ENCODE measurements around the gene SLC52A3. TPM values are rescaled to one million over a fixed set of nuclear protein-coding genes. Genes with fewer than 3 reads are reported as not detected.

SLC52A3 gene
- total and polyA plus RNA-seq, 2 donors (not counting 3 experiments of a cell fraction or from before 2014, with no cell fraction given): not detected

- Histone ChIP-seq H3K9ac (replicated peaks; ENCODE audit: extremely low read depth, insufficient read depth, low read length) (no peak overlapping the region), H3K36me3 (ENCODE audit: control insufficient read depth in 2 of 2, extremely low read depth in 1 of 2, insufficient read depth in 2 of 2, low read length in 2 of 2) (no peaks in the 10 kb centered on the region), H3K79me2 (ENCODE audit: control insufficient read depth, insufficient read depth, low read length) (no peaks in the 10 kb centered on the region), H3K9me1 (replicated peaks; ENCODE audit: control insufficient read depth, extremely low read depth, insufficient read depth, low read length) (no peaks in the 10 kb centered on the region), H3K9me3 (replicated peaks; ENCODE audit: control insufficient read depth, insufficient read depth, low read length) (no peaks in the 10 kb centered on the region), H3K4me3 (replicated peaks in 1 of 3; ENCODE audit: insufficient read depth in 1 of 3, low read depth in 1 of 3, low read length in 3 of 3) (no peak overlapping the region), H3K27me3 (ENCODE audit: control insufficient read depth in 2 of 2, insufficient read depth in 2 of 2, low read length in 2 of 2) (peaks cover 22 to 28% of the 10 kb centered on the region in 2 experiments), H3K27ac (ENCODE audit: insufficient read depth, low read depth, low read length) (no peak overlapping the region), H4K20me1 (replicated peaks; ENCODE audit: control insufficient read depth, extremely low read depth, insufficient read depth, low read length) (no peaks in the 10 kb centered on the region), H3K4me2 (ENCODE audit: insufficient read depth, low read length) (no peak overlapping the region), H3K4me1 (ENCODE audit: control insufficient read depth, extremely low read depth, insufficient read depth, low read length) (no peaks in the 10 kb centered on the region), H2AFZ (ENCODE audit: low read depth, low read length) (no peak overlapping the region)
- no peak for DNase-seq (ENCODE audit: low read depth, low spot score)
- TF ChIP-seq MYC (IDR thresholded peaks at IDR 0.05; ENCODE audit: low read depth, low read length) (no peak), JUN (IDR thresholded peaks at IDR 0.05; ENCODE audit: borderline replicate concordance, insufficient read depth, insufficient read length, low read depth) (no peak)
- TF ChIP-seq, protein P1, sequence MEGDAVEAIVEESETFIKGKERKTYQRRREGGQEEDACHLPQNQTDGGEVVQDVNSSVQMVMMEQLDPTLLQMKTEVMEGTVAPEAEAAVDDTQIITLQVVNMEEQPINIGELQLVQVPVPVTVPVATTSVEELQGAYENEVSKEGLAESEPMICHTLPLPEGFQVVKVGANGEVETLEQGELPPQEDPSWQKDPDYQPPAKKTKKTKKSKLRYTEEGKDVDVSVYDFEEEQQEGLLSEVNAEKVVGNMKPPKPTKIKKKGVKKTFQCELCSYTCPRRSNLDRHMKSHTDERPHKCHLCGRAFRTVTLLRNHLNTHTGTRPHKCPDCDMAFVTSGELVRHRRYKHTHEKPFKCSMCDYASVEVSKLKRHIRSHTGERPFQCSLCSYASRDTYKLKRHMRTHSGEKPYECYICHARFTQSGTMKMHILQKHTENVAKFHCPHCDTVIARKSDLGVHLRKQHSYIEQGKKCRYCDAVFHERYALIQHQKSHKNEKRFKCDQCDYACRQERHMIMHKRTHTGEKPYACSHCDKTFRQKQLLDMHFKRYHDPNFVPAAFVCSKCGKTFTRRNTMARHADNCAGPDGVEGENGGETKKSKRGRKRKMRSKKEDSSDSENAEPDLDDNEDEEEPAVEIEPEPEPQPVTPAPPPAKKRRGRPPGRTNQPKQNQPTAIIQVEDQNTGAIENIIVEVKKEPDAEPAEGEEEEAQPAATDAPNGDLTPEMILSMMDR (IDR thresholded peaks at IDR 0.05; ENCODE audit: extremely low read depth in 1 of 2, insufficient read depth in 1 of 2, low read depth in 1 of 2, low read length in 2 of 2): no peak
- POLR2A ChIA-PET: no interaction called here
- intact Hi-C loops (cut with micrococcal nuclease) (no loop called here), dilution Hi-C loops (cut with MboI; ENCODE audit: extremely low pct_ligation_motif_present, low sequenced_read_pairs) (no loop called here)
- no TSS peak for BruUV-seq (replicated peaks)
- no peak for FAIRE-seq
- CTCF ChIA-PET: interaction anchor here (0.8 kb wide), 1 partner anchor 27 kb away, joined by 3 read pairs; no protein-coding TSS in a partner anchor
Observed at GRCh38 chr20:711576-711975, 56.7 kb downstream of the SLC52A3 start.

GRCh38 chr20:710780-711450 is 57.4 kb downstream of the SLC52A3 start:
- Histone ChIP-seq H3K4me1 (ENCODE audit: control insufficient read depth, extremely low read depth, insufficient read depth, low read length) (no peaks in the 10 kb centered on the region), H3K4me3 (replicated peaks in 1 of 3; ENCODE audit: insufficient read depth in 1 of 3, low read depth in 1 of 3, low read length in 3 of 3) (no peak overlapping the region), H3K79me2 (ENCODE audit: control insufficient read depth, insufficient read depth, low read length) (no peaks in the 10 kb centered on the region), H3K9me1 (replicated peaks; ENCODE audit: control insufficient read depth, extremely low read depth, insufficient read depth, low read length) (no peaks in the 10 kb centered on the region), H3K9me3 (replicated peaks; ENCODE audit: control insufficient read depth, insufficient read depth, low read length) (no peaks in the 10 kb centered on the region), H4K20me1 (replicated peaks; ENCODE audit: control insufficient read depth, extremely low read depth, insufficient read depth, low read length) (no peaks in the 10 kb centered on the region), H2AFZ (ENCODE audit: low read depth, low read length) (no peak overlapping the region), H3K9ac (replicated peaks; ENCODE audit: extremely low read depth, insufficient read depth, low read length) (no peak overlapping the region), H3K27me3 (ENCODE audit: control insufficient read depth in 2 of 2, insufficient read depth in 2 of 2, low read length in 2 of 2) (peaks cover 22 to 28% of the 10 kb centered on the region in 2 experiments), H3K27ac (ENCODE audit: insufficient read depth, low read depth, low read length) (no peak overlapping the region), H3K36me3 (ENCODE audit: control insufficient read depth in 2 of 2, extremely low read depth in 1 of 2, insufficient read depth in 2 of 2, low read length in 2 of 2) (no peaks in the 10 kb centered on the region), H3K4me2 (ENCODE audit: insufficient read depth, low read length) (no peak overlapping the region)
- ChIA-PET CTCF (interaction anchor here (0.6 to 0.8 kb wide), 2 partner anchors 28 to 1664 kb away, joined by 3 read pairs; no protein-coding TSS in a partner anchor), POLR2A (no interaction called here)
- TF ChIP-seq, protein P2, sequence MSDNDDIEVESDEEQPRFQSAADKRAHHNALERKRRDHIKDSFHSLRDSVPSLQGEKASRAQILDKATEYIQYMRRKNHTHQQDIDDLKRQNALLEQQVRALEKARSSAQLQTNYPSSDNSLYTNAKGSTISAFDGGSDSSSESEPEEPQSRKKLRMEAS (IDR thresholded peaks at IDR 0.05; ENCODE audit: insufficient read depth, insufficient read length): no peak
- TF ChIP-seq POLR2A (IDR thresholded peaks at IDR 0.05; ENCODE audit: low read depth, low read length): no peak
- TF ChIP-seq FOS (IDR thresholded peaks at IDR 0.05; ENCODE audit: borderline replicate concordance, insufficient read depth, low read length): no peak
- no peak for TF ChIP-seq POLR2AphosphoS5 (IDR thresholded peaks at IDR 0.05; ENCODE audit: insufficient read depth, low read depth, low read length)
- no peak for TF ChIP-seq GATA2 (IDR thresholded peaks at IDR 0.05; ENCODE audit: insufficient read depth, insufficient read length, low read depth, low read length)
- no peak for TF ChIP-seq MYC (IDR thresholded peaks at IDR 0.05; ENCODE audit: low read depth, low read length)
- TF ChIP-seq, protein P1 (IDR thresholded peaks at IDR 0.05; ENCODE audit: extremely low read depth in 1 of 2, insufficient read depth in 1 of 2, low read depth in 1 of 2, low read length in 2 of 2): no peak
- no peak for TF ChIP-seq EZH2 (IDR thresholded peaks at IDR 0.05; ENCODE audit: borderline replicate concordance, low read depth, low read length, severe bottlenecking)
- no peak for DNase-seq (ENCODE audit: low read depth, low spot score)
- intact Hi-C loops (cut with micrococcal nuclease) (no loop called here), dilution Hi-C loops (cut with MboI; ENCODE audit: extremely low pct_ligation_motif_present, low sequenced_read_pairs) (no loop called here)
- no peak for FAIRE-seq
- BruUV-seq (replicated peaks): no TSS peak
